ENCODE measurements around the gene ZCCHC12. TPM values are rescaled to one million over a fixed set of nuclear protein-coding genes. Genes with fewer than 3 reads are reported as not detected.

ZCCHC12 gene
- total RNA-seq, 1 donor, result under 0.01 TPM

DNA sequence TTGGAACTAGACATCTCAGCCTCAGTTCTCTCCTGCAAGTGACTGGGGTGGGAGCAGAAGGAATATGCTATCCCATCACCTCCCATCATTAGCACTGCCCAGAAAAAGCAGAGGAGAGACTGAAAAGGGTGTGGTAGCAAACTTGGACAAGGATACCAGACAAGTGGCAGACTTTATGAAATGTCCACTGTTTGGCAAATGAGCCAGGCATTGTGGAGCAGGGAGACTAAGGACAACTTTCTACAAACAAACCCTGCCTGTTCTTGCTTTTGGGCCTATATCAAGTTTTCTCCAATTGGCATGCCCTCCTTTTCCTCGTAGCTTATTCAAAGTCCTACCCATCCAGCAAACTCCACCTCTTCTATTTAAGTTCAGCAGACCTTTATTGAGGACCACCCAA lies 41.6 kb downstream of the ZCCHC12 start:
- no peak for DNase-seq (ENCODE audit: low read depth in 2 of 3, low spot score in 2 of 3)

DNA sequence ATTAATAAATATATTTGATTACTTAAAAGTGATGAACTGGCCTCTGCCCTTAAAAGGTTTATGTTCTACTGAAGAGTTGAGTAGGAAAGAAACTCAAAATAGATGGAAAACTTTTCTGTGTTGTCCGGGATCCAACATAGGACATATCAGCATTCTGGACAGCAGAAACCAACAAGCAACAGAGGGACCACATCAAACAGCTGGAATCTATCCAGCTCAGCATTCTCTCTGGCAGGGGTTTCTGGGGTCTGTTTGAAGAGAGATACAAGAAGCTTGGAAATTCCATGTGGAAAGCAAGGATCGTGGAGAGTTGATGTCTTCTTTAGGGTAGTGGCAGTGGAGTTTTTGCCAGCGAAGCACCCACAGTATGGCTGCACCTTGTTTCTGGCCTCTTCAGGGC lies 43.6 kb downstream of the ZCCHC12 start:
- DNase-seq (ENCODE audit: low read depth in 2 of 3, low spot score in 2 of 3), result no peak

DNA sequence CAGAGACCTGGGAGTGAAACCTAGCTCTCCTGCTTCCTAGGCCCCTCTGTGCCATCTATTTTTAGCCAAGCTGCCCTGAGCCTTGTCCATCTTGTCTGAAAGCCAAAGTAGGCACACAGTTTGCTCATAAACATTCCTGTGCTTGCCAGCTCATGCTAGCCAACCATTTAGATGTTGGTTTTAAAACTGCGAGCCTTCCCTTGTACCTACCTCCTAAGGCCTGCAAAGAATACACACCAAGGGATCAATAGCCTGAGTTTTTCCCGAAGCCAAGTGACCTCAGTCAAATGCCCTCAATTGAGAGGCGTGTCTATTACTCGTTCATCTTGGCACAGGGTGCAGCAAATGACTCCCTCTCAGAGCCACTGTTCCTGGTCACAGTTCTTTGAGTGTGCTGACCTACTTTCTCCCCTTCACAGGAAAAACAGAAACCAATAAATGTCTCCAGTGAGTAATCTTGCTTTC lies 48.5 kb downstream of the ZCCHC12 start:
- DNase-seq (ENCODE audit: low read depth in 2 of 3, low spot score in 2 of 3), result no peak

Other genes with a start within 250 kb of the ZCCHC12 start
- gene IL13RA1, start 96.2 kb upstream of the ZCCHC12 start, total RNA-seq, result 0.81 TPM
- gene LONRF3, start 150.8 kb downstream of the ZCCHC12 start, total RNA-seq, result 1.3 TPM
- gene CT47C1, start 249.2 kb downstream of the ZCCHC12 start, total RNA-seq, result not detected

Measured in hematopoietic multipotent progenitor cell (in vitro differentiated cells).